ENCODE measurements around the gene ABCG8. TPM values are rescaled to one million over a fixed set of nuclear protein-coding genes. Genes with fewer than 3 reads are reported as not detected.

ABCG8 gene
- total and polyA plus RNA-seq, 2 donors (not counting 3 experiments of a cell fraction or from before 2014, with no cell fraction given), result not detected

DNA sequence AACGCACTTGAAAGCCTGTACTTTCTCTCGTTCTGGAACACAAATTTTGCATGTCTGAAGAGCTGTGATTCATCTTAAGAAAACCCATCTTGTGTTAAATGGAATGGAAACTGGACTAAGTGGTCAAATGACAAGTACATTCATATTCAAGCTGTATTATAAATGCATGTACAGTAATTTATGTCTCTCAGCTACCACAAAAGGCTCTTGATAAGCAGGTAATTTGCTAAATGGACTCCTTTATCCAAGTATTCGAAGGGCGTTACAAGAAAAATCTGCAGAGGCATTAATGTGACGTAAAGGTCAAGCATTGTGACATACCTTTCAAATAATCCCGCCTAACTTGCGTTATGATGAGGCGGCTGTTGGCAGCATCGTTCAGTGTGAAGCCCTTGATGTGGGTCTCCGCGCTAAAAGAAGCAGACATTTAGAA lies 66.6 kb downstream of the ABCG8 start:
- intact Hi-C loops (cut with micrococcal nuclease), result no loop called here
- peaks cover 4 to 6% of the 10 kb centered on the region in 2 experiments for H3K36me3 ChIP-seq (ENCODE audit: control insufficient read depth in 2 of 2, extremely low read depth in 1 of 2, insufficient read depth in 2 of 2, low read length in 2 of 2)
- no peak overlapping the region for H2AFZ ChIP-seq (ENCODE audit: low read depth, low read length)
- H3K4me1 ChIP-seq (ENCODE audit: control insufficient read depth, extremely low read depth, insufficient read depth, low read length), result no peaks in the 10 kb centered on the region
- H3K9me3 ChIP-seq (replicated peaks; ENCODE audit: control insufficient read depth, insufficient read depth, low read length), result no peaks in the 10 kb centered on the region
- H3K27ac ChIP-seq (ENCODE audit: insufficient read depth, low read depth, low read length), result no peak overlapping the region
- ChIA-PET CTCF (interaction anchor here (1.0 to 1.7 kb wide), 7 partner anchors 11 to 300 kb away, joined by 3 to 4 read pairs (median 3); no protein-coding TSS in a partner anchor), POLR2A (no interaction called here)
- no peak overlapping the region for H3K4me3 ChIP-seq (replicated peaks in 1 of 3; ENCODE audit: insufficient read depth in 1 of 3, low read depth in 1 of 3, low read length in 3 of 3)
- BruUV-seq (replicated peaks), result no TSS peak
- no peaks in the 10 kb centered on the region for H3K79me2 ChIP-seq (ENCODE audit: control insufficient read depth, insufficient read depth, low read length)
- no peaks in the 10 kb centered on the region for H3K9me1 ChIP-seq (replicated peaks; ENCODE audit: control insufficient read depth, extremely low read depth, insufficient read depth, low read length)
- H3K27me3 ChIP-seq (ENCODE audit: control insufficient read depth in 2 of 2, insufficient read depth in 2 of 2, low read length in 2 of 2), result no peaks in the 10 kb centered on the region
- no peak overlapping the region for H3K9ac ChIP-seq (replicated peaks; ENCODE audit: extremely low read depth, insufficient read depth, low read length)
- H3K4me2 ChIP-seq (ENCODE audit: insufficient read depth, low read length), result no peak overlapping the region
- no peak for DNase-seq (ENCODE audit: low read depth, low spot score)
- no peaks in the 10 kb centered on the region for H4K20me1 ChIP-seq (replicated peaks; ENCODE audit: control insufficient read depth, extremely low read depth, insufficient read depth, low read length)
- TF ChIP-seq POLR2AphosphoS5 (IDR thresholded peaks at IDR 0.05; ENCODE audit: insufficient read depth, low read depth, low read length) (no peak), EZH2 (IDR thresholded peaks at IDR 0.05; ENCODE audit: borderline replicate concordance, low read depth, low read length, severe bottlenecking) (no peak), GATA2 (IDR thresholded peaks at IDR 0.05; ENCODE audit: insufficient read depth, insufficient read length, low read depth, low read length) (no peak), MYC (IDR thresholded peaks at IDR 0.05; ENCODE audit: low read depth, low read length) (no peak), FOS (IDR thresholded peaks at IDR 0.05; ENCODE audit: borderline replicate concordance, insufficient read depth, low read length) (no peak), POLR2A (IDR thresholded peaks at IDR 0.05; ENCODE audit: low read depth, low read length) (no peak), JUN (IDR thresholded peaks at IDR 0.05; ENCODE audit: borderline replicate concordance, insufficient read depth, insufficient read length, low read depth) (no peak)
- TF ChIP-seq, protein P1, sequence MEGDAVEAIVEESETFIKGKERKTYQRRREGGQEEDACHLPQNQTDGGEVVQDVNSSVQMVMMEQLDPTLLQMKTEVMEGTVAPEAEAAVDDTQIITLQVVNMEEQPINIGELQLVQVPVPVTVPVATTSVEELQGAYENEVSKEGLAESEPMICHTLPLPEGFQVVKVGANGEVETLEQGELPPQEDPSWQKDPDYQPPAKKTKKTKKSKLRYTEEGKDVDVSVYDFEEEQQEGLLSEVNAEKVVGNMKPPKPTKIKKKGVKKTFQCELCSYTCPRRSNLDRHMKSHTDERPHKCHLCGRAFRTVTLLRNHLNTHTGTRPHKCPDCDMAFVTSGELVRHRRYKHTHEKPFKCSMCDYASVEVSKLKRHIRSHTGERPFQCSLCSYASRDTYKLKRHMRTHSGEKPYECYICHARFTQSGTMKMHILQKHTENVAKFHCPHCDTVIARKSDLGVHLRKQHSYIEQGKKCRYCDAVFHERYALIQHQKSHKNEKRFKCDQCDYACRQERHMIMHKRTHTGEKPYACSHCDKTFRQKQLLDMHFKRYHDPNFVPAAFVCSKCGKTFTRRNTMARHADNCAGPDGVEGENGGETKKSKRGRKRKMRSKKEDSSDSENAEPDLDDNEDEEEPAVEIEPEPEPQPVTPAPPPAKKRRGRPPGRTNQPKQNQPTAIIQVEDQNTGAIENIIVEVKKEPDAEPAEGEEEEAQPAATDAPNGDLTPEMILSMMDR (IDR thresholded peaks at IDR 0.05; ENCODE audit: extremely low read depth in 1 of 2, insufficient read depth in 1 of 2, low read depth in 1 of 2, low read length in 2 of 2), result no peak
- TF ChIP-seq, protein P2, sequence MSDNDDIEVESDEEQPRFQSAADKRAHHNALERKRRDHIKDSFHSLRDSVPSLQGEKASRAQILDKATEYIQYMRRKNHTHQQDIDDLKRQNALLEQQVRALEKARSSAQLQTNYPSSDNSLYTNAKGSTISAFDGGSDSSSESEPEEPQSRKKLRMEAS (IDR thresholded peaks at IDR 0.05; ENCODE audit: insufficient read depth, insufficient read length), result no peak
- FAIRE-seq, result no peak
- dilution Hi-C loops (cut with MboI; ENCODE audit: extremely low pct_ligation_motif_present, low sequenced_read_pairs), result no loop called here
